HG03521 (cell line): Measurements from ENCODE around the gene NBEA.
A peak's percentile ranks its signal among the peaks of the same experiment; 100 is the strongest.
"Not testable (repeated sequence)": the region's sequence is repeated elsewhere in the genome, so short reads cannot be mapped to it uniquely, and the experiment has no call there.

Experiments used
- ATAC-seq: cut with Tn5 transposase; IDR thresholded peaks from one replicate; pipeline ENCODE4 v1.9.1; 2021; ENCODE audit warnings: mild to moderate bottlenecking, moderate library complexity; ENCODE audit not compliant: unreplicated experiment

NBEA gene, protein sequence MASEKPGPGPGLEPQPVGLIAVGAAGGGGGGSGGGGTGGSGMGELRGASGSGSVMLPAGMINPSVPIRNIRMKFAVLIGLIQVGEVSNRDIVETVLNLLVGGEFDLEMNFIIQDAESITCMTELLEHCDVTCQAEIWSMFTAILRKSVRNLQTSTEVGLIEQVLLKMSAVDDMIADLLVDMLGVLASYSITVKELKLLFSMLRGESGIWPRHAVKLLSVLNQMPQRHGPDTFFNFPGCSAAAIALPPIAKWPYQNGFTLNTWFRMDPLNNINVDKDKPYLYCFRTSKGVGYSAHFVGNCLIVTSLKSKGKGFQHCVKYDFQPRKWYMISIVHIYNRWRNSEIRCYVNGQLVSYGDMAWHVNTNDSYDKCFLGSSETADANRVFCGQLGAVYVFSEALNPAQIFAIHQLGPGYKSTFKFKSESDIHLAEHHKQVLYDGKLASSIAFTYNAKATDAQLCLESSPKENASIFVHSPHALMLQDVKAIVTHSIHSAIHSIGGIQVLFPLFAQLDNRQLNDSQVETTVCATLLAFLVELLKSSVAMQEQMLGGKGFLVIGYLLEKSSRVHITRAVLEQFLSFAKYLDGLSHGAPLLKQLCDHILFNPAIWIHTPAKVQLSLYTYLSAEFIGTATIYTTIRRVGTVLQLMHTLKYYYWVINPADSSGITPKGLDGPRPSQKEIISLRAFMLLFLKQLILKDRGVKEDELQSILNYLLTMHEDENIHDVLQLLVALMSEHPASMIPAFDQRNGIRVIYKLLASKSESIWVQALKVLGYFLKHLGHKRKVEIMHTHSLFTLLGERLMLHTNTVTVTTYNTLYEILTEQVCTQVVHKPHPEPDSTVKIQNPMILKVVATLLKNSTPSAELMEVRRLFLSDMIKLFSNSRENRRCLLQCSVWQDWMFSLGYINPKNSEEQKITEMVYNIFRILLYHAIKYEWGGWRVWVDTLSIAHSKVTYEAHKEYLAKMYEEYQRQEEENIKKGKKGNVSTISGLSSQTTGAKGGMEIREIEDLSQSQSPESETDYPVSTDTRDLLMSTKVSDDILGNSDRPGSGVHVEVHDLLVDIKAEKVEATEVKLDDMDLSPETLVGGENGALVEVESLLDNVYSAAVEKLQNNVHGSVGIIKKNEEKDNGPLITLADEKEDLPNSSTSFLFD (N-terminal part only)

DNA sequence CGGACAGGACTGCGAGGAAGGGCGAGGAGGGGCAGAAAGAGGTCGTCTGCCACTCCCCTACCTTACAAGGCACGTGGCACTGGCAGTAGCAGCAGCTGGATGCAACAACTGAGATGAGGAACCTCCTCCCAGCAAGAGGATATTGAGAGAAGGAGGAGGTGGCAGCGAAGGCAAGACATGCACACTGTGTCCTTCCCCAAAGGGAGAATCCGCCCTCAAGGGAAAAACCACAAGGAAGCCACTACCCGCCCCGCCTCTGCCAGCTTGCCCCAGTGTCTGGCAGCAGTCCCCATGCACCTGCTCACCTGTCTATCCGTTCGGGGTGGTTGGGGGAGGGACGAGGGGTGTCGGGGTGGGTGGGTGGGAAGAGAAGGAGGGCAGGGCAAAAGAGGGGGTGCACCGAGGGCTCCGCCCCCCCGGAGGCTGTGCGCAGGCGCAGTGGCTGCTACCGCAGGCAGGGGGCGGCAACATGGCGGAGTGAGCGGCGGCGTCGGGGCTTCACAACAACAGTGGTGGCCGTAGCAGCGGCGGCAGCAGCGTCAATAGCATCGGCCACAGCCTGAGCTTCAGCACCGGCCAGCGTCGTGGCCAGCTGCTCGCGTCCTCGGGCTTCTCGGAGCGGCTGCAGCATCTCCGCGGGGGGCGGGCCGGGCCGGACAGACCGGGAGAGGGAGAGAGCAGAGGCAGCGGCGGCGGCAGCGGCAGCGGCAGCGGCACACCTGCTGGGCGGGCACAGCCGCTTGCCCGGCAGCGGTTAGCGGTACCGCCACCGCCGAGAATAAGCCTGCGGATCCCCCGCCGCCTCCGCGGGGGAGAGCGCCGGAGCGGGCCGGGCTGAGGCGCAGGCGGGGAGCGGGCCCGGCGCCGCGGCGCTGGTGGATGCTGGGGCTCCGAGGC, at the start of gene NBEA:
TSS of gene NBEA (plus strand) at position 436 of the 897 bp plus-strand sequence. CDS start 551 bp downstream, outside the sequence.
- peak; percentile 69 for ATAC-seq

DNA sequence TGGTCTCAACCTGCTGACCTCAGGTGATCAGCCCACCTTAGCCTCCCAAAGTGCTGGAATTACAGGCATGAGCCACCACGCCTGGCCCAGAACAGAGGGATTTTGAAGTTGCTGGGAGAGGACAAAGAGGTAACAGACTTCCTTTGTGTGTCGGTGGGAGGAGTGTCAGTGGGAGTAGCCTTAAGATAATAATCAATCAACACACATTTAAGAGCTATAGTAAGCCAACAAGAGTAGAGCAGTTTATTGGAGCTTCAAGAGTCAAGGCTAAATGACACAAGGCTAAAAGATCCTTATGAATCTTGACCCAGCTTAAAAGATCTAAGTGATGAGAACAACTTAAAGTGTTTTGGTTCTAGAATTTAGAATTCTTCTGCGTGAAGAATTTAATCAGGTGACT, 47.3 kb upstream of the NBEA start:
- no peak for ATAC-seq

DNA sequence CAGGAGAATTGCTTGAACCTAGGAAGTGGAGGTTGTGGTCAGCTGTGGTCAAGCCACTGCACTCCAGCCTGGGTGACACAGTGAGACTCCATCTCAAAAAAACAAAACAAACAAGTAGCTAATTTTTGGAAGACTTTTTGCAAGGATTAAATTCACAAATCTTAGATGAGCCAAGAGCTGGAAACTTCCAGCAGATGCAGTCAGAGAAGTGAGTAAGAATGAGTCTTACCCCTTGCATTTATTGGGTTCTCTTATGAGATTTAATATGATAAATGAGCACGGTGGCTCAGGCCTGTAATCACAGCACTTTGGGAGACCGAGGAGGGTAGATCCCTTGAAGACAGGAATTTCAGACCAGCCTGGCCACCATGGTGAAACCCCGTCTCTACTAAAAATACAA, 44.9 kb upstream of the NBEA start:
- no peak for ATAC-seq

DNA sequence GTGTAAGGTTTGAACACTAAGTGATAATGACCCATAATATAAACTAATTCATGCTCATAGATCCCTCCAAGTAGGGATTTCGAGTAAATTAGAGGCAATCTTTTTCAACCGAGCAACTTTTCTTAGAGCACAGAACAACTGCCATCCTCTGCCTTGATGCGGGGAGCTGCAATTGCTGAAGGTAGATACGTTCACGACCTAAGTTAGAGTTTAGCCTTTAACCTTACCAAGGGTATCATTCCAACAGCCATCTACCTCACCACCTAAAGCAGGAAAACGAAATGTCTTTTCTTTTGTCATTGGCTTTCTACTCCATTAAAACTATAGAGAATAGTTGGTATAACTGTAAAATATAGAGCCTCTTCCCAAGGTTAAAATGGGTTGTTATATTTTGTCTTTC, 42.2 kb upstream of the NBEA start:
- ATAC-seq = no peak

- ATAC-seq = no peak
Observed at GRCh38 chr13:34900288-34900739, 41.8 kb upstream of the NBEA start.

DNA sequence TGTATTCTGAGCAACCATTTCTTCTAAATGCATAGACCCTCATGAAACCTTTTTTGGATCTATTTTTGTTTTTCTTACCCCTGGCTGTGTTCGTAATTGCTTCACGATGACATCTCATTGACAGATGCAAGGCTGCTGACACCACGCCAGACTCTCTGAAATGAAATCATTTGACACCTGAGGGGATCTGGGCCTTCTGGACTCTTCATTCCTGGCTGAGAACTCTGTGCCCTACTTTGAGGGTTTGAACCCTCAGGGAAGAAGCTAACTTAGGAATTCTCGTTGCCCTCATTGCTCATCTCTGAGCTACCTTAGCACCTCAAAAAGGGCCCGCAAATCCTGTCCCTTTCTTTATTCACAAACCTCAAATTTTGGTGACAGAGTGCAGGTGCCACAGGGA, 40.5 kb upstream of the NBEA start:
- no peak for ATAC-seq

- ATAC-seq = no peak
Observed at GRCh38 chr13:34911159-34911558, 30.9 kb upstream of the NBEA start.

DNA sequence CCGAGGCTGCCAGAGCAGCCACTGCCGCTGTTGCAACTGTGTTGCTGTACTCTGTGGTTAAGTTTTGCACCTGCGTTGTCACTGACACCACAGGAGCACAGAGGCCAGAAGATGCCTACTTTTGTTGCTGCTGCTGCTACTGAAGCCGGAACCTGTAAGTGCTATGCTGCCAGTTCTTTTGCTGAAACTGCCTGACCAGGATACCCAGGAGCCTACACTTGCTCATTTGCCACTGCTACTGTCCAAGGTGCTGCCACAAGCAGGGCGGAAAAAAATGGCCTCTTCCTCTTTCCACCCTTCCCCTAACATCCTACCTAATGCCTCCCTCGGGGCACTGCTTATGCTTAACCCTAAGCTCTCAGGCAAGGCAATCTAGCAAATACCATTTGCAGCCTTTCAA, 29.0 kb upstream of the NBEA start:
- no peak for ATAC-seq

GRCh38 chr13:34914416-34914815, 27.7 kb upstream of the NBEA start:
- ATAC-seq = no peak

DNA sequence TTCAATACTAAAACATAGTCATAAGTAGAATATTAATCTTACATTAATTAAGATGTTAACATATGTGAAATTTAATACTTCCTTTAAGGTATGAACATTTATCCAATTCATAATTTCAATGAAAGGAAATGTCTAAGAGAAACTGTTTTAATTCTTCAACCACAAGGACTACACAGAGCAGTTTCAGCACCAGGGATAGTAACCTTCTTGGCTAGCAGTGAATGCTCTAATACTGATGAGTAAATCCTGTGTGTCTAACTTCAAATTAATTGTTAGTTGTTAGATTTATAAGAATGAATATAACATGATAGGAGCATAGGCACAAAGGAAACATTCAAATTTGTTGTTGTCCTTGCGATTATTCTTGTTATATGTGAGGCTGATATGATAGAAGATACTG, 15.6 kb upstream of the NBEA start:
- ATAC-seq = no peak

DNA sequence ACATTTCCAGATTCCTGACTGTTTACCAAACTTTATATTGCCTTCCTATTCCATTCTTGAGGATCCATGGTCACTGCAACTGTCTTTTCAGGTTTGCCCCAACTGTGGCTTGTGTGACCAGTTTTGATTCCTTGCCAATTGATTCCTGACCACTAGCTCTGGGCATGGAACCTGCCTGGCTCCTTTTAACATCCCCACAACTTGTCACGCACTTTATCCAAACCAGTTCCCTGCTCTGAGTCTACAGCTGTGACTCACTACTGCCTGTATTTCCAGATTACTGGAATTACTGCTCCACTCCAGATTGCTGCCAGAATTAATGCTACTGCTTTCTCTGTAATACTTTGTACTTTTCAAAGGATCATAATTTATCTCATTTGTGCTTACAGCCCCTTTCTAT, 13.4 kb upstream of the NBEA start:
- ATAC-seq = not testable (repeated sequence)

GRCh38 chr13:34931572-34931971, 10.5 kb upstream of the NBEA start:
- ATAC-seq = no peak

GRCh38 chr13:34933349-34933748, 8.7 kb upstream of the NBEA start:
- no peak for ATAC-seq

DNA sequence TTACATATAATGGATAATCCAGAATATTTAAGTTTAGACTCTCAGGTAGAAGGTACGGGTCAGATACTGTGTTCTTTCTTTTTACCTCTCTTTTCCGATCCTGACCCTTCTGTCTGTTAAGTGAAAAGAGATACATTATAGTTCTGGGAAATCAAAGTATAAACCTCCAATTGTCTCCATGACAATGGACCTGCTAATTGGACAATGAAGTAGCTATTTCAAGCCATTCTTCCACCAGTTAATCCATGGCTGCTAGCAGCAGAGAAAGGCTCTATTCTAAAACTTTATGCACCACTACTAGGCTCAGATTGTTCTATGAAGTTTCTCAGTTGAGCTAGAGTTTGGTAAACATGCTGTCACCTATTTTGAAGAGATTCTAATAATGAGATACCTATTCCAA, 8.3 kb upstream of the NBEA start:
- no peak for ATAC-seq

GRCh38 chr13:34935841-34936240, 6.2 kb upstream of the NBEA start:
- ATAC-seq = no peak

DNA sequence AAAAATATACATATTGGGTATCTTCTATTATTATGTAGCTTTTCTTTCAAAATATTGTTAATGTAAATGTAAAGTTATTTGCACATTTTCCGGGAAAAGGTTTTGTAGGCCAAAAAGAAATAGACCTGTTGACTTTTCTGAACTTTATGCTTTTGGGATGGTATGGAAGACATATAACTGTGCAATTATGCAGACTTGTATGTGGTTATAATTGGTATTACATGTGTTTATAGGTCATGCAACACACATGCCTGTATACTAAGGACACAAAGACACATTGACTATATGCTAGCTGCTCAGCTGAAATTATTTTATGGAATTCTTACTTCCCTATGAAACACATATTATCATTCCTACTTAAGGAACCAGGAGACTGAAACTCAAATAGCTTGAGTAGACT, 2.3 kb upstream of the NBEA start:
- no peak for ATAC-seq

- no peak for ATAC-seq
Observed at GRCh38 chr13:34941436-34941834, 635 bp upstream of the NBEA start.

- no peak for ATAC-seq
Observed at GRCh38 chr13:34942732-34943435, 814 bp downstream of the NBEA start.

DNA sequence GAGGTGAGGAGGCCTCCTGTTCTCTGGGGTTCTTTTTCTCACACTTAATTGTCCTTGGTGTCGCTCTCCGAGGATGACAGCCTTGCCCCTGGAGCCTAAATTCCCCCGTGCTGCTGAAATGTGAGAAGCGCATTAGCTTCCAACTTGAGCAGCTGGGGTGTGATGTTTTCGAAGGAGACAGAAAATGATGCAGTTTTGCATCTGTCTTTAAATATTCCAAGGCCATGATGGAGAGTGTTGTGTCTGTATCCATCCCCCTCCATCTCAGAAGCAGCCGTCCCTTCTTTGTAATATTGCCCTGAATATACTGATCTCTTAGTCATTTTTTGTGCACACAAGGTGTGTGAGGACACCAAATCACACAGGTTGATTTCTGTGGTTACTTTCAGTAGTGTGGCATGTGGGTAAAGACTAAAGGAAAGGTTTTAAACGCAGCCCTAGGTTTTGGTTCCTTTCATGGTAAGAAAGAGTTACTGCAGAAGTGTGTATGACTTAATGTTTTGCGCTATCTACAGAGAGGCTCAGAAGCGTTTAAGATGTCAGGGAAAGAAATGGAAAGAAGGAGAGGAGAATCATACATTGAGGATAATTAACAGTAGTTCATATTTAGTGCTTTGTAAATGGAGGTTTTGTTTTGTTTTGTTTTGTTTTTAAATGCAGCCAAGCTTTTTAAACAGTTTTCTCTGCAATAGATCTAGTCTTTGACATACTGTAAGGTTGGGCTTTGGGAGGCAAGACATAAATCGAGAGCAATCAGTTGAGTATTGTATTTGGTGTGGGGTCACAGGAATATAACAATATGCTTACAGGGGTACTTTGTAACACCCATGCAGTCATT, 1.6 kb downstream of the NBEA start:
- ATAC-seq = no peak
